HG03045 (cell line): Measurements from ENCODE around the gene RASSF3.
"Not testable (repeated sequence)": the region's sequence is repeated elsewhere in the genome, so short reads cannot be mapped to it uniquely, and the experiment has no call there.

Source experiments
- ATAC-seq: cut with Tn5 transposase; IDR thresholded peaks from one replicate; pipeline ENCODE4 v1.9.1; 2021; ENCODE audit warnings: mild to moderate bottlenecking, moderate library complexity; ENCODE audit not compliant: unreplicated experiment

The RASSF3 gene

DNA sequence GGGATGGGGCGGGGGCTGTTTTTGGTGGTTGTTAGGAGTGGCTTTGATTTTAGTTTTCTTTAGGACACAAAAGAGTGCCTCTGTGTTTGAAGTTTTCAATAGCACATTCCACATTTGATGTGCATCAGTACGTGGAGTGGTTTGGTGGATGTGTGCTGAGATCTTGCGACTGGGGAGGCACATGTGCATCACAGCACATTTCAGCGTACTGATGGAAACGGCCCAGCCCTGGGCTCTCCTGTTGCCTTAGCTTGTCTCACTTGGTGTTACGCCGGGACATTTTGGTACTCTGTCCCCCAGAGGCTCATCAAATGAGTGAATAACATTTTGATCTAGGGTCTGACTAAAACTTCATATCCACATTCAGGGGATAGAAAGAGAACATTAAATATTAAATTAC lies 78.4 kb downstream of the RASSF3 start:
- ATAC-seq: no peak

DNA sequence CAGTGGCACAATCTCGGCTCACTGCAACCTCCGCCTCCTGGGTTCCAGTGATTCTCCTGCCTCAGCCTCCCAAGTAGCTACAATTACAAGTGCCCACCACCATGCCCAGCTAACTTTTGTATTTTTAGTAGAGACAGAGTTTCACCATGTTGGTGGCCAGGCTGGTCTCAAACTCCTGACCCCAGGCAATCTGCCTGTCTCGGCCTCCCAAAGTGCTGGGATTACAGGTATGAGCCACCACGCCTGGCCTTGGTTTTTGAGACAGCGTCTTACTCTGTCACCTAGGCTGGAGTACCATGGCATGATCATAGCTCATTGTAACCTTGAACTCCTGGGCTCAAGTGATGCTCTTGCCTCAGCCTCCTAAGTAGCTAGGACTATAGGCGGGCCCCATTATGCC lies 79.9 kb downstream of the RASSF3 start:
- ATAC-seq: not testable (repeated sequence)

DNA sequence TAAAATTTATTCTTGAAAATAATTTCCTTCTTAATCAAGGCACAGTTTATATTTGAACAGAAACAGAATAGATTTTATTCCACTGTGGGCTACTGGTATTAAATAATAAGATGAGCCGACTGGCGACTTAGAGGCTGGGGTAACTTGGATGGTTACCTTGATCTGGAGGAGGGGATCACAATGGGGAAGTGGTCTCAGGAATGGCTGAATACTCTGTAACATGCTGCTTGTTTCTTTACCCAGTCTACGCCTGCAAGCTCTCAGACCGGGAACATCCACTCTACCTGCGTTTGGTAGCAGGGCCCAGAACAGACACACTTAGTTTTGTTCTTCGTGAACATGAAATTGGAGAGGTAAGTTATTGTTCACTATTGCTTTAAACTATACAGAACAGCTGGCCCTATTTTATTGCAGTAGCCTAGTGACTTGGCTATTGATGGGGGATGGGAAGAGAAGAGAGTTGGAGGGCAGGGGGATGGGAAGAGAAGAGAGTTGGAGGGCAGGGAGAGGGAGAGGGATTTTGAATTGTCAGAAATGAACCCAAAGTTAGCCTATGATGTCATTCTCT lies 81.0 kb downstream of the RASSF3 start:
- ATAC-seq: no peak

DNA sequence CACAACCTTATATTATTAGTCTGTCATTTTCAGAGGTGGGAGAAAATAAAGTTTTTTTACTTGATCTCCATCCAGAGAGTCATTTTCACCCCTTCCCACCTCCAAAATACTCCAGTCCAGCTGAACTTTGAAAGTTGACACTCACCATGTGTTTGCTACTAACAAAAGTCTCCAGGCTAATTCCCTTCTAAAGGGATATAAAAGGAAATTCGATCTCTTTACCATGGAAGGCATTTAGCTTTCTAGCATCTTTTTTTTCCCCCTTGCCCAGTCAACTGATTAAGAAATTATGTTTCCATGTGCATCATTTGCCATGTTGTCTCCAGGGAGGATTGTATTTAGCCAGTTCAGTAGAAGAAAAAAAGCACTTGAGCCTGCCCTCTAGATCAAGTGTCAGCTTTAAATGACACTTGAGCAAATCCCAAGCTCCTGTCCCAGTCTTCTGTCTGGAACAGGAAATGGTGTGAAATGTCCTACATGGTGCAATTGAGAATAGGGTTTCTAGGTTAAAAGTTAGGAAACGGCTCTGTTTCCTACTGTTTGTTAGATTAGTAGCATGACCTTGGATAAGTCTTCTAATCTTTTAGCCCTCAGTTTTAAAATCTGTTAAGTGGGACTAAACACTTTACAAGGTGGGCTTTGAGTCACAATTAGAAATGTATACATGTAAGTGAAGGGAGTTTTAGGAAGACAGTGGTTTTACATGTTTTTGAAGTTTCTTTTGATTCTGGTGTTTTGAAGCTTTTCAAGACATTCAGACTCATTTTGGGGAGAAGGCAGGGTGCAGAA lies 81.7 kb downstream of the RASSF3 start:
- no peak for ATAC-seq

DNA sequence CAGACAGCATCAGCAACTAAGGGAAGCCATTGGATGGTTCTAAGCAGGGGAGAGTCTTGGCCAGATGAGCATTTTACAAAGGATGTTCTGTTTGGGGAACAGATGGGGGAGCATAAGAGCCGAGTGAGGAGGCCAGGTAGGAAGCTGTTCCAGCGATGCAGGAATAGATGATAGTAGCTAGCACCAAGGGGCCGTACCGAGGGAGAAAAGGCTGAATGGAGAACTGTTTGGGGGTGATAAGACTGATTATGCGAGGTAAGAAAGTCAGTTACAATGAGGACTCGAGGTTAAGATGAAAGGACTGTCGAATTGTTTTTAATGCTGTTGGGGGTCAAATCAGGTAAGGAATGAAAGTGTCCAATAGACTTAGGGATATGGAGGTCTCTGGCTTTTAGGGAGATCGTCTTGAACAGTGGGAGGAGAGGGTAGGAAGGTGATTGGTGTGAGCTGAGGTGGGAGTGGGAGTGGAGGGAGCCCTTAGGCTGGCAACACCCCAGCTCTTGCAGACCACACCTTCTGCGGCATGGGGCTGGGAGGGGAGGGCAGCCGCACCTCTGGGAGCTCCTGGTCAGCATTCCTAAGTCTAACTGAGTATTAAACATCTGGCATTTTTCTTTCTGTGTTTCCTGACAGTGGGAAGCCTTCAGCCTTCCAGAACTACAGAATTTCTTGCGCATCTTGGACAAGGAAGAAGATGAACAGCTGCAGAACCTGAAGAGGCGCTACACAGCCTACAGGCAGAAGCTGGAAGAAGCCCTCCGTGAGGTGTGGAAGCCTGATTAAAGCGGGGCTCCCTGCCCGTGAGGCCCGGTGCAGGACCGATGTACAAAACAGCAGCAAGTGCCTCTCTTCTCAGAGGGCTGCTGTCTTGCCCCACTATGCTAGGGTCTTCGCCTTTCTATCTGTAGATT lies 84.1 kb downstream of the RASSF3 start:
- ATAC-seq: no peak

DNA sequence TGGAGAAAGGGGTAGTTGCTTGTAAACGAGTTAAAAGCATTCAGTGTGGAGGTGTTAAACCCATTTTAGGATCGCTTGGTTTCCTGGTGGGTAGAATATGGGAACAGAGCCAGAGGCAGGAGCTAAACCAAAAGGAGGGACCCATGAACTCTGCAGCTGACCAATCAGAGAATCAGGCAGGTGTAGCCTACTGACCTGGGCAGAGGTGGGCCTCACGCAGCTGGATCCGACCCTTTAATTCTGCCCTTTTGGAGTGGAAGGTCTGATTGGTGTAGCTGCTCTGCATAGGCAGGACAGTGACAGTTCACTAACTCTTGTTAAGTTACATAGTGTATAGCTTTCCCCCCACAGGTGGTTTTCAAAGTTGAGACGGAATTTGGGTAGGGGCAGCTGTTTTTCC lies 85.3 kb downstream of the RASSF3 start:
- no peak for ATAC-seq

DNA sequence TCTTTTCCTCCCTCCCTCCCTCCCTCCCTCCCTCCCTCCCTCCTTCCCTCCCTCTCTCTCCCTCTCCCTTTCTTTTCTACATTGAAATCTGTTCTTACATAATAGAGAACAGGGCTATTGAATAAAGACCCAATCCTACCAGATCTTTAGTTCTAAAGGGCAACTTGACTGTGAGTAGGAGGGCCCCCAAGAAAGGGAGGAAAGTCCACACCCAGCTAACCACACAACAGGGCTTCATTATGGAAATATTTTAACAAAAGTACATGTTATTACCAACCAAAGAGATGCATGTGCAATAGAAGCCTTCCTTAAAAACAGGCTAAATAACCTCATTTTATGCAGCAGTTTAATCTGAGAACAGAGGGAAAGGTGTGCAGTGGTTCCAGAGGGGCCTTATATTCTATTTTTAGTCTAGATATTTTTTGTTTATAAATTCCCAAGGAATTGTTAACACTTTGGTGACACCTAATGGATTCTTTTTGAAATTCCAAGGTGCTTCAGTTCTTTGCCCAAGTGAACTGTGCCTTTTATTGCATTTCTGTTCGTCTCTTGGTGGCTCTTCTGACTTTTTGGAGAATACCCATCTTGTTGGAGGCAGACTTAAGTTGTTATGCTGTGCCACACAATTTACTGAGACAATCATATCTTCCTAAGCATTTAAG lies 85.9 kb downstream of the RASSF3 start:
- no peak for ATAC-seq

DNA sequence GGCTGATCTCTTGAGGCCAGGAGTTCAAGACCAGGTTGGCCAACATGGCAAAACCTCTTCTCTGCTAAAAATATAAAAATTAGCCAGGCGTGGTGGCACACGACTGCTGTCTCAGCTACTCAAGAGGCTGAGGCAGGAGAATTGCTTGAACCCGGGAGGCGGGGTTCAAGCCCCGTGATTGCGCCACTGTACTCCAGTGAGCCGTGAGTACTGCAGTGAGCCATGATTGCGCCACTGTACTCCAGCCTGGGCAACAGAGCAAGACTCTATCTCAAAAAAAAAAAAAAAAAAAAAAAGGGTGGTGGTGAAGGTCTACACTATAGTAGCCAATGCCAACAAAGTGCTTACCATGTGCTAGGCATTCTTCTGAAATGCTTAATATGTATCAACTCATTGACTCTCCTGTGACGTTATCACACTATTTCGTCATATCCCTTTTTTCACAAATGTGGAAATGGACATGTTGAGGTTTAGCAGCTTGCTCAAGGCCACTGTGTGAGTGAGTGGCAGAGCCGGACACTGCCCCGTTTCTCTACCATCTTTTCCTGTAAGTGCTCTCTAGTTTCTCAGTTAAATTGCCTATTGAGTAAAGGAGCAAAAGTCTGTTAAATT lies 89.3 kb downstream of the RASSF3 start:
- no peak for ATAC-seq

DNA sequence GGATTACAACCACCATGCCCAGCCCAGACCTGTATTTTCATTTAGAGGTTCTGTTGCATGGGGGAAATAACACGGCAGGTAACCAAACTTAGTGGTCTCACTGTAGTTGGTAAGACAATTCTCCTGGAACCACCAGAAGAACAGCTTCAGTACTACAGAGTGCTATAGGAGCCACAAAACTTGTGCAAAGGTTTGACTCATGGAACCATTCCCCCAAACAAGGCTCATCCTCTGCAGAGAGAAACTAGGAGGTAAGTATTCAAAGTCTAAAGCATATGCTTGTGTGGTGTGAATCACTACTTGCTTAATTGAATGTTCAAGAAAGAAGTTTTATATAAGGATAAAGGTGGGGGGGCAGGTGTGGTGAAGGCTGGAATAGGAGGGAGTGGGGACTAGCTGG lies 90.2 kb downstream of the RASSF3 start:
- no peak for ATAC-seq

DNA sequence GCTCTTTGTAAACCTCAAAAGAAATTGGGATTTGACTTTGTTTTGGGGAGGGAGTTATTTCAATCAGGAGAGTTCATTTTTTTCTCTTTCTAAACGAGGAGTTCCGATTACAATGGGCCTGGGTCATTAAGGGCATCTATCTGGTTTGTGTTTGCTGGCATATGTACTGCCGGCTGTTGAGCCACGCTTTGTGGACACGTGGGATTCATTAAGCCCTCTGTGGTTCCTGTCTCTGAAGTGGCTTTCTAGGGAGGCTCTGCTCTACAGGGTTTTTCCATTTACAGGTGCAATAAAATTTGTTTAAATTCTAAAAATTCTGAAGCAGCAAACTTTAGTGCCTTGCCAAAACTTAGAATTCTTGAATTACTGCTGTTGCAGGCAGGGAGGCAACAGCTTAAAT lies 91.0 kb downstream of the RASSF3 start:
- ATAC-seq: no peak

DNA sequence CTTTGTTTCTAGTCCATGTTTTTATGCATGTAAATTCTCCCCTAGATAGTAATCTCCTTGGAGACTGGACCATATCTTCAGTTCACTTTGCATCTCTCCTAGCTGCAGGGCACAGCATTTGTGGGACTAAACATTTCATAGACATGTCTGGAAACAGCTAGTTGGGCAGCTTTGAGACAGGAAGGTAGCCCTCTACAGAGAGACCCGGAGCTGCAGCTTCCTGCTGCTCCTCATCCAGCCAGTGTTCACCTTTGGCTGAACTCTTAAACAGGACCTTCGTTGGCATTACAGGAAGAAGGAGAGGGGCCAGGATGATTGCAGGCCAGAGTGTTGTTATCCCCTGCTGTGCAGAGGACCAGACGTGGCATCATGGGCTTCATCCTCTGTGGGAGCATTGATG lies 96.0 kb downstream of the RASSF3 start:
- ATAC-seq: no peak

DNA sequence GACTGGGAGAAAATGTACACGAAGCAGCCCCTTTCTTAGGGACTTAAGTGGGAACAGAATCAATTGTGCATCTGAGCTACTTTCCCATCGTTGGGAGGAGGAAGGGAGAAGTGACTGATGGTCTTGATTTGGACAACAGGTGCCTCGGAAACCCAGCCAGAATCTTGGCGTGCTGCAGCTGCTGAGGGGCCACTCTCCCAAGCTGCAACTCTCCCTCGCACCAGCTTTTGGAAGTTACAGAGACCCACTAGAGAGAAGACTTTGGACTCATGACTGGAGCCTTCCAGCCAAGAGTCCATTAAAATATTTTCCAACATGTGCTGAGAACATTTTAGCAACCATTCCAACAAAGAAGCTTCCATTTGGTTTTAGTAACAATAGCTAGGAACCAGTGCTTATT lies 96.6 kb downstream of the RASSF3 start:
- no peak for ATAC-seq

DNA sequence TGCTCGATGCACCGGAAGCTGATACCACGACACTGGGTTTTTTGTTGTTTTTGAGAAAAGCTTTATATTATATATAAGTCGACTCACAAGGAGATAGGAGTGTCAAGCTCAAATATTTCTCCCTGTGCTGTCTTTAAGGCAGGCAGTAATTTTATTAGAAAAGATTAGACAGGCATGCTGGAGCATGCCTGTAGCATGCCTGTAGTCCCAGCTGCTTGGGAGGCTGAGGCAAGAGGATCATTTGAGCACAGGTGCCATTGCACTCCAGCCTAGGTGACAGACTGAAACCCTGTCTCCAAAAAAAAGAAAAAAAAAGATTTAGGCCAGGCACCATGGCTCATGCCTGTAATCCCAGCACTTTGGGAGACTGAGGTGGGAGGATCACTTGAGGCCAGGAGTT lies 97.1 kb downstream of the RASSF3 start:
- ATAC-seq: no peak

DNA sequence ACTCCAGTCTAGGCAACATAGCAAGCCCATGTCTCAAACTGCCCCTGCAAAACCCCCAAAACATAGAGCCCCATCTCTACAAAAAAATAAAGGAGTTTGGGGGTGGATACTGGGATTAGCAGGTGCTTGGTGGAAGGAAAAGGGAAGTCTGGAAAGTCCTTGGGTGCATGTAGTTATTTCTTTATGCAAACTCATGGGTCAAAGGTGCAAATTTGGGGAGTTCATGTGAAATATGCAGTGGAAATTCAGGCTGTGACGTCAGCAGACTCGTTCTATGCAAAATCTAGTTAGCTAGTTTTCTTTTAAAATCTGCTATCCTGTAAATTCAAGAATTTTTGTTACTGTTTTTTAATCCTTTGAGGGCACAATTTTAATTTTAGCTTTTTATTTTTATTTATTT lies 97.6 kb downstream of the RASSF3 start:
- ATAC-seq: no peak

DNA sequence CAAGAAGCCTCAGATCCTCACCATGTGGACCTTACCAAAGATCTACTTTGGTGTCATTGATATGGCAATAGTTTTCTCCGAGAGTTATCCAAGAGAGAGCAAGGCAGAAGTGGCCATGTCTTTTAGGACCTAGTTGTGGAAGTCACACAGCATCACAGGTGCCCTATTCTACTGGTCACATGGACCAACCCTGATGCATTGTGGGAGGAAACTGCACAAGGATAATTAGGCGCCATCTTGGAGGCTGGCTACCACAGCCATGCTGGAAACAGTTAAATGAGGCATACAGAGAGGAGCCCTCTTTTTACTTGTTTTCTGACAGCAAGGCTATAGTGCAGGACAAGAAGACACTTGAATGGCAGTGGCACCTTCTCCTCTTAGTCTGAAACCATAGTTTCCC lies 99.1 kb downstream of the RASSF3 start:
- ATAC-seq: no peak

DNA sequence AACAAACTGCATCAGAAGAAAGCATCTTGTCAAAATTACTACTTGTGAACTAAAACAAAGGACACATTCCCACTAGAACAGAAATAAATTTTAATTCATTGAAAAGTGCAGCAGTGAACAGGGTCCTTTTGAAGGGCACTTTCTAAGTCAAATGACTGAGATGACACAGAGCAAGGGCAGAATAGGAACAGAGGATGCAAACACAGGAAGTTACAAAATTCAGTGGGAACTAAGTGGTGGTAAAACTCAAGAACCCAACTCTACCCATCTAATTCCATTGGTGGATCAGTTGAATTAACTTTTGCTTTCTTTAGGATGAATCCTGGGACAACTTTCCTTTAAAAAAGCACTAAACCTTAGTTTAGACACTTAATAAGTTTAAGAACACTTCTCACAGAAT lies 103.1 kb downstream of the RASSF3 start:
- no peak for ATAC-seq

DNA sequence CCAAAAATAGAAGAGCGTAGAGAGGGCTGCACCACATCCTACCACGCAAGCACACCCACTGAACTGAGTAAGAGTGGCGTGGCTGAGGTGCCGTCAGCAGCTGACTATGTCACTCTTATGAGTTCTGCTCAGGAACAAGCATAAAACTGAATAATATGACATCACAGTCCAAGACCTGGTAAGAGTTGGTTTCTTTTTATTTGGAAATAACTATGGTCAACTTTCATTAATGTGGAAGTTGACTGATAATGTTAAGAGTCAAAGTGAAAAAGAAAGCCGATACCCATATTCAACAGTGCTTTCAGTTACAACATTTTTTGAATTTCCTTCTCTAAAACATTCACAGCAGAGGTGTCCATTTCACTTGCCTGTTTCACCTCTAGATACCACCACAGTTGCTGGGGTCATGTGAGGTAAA lies 104.3 kb downstream of the RASSF3 start:
- peak; percentile 58 for ATAC-seq

DNA sequence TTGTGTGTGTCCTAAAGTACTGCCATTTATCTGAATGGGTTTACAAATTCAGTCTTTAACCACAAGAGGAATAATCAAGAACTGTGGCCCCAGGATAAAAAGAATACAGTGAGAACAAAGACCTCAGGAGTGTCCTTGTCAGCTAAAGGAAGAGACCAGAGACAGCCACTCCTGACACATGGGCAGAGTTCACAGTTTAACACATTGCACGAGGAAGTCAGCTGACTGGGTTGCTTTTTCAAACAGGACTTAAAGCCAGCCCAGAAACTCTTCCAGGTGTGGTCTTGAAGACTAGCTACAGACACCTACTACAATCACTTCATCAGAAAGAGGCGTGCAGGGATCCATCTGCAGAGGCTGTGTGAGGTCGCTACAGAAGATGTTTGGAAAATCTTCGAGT lies 106.1 kb downstream of the RASSF3 start:
- no peak for ATAC-seq

DNA sequence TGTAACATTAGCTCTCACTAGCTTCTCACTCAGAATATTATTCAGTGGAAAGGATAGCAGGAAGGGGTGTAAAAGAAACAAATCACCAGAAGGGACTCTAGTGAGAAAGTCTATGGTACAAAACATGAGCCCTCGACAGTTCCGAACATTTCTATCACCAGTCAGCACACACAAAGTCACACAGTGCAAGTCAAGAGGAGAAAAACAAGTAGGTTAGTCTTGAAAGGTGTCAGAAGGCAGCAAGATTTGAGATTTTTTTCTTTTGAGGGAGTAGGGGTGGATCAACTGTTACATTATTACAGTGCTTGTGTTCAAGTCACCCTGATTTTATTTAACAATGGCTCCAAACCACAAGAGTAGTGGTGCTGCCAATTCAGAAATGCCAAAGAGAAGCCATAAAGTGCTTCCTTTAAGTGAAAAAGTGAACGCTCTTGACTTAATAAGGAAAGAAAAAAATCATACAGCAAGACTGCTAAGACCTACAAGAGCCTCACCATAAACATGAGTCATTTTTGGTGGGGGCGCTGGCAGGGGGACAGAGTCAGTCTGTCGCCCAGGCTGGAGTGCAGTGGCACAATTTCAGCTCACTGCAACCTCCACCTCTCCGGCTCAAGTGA lies 106.7 kb downstream of the RASSF3 start:
- no peak for ATAC-seq

DNA sequence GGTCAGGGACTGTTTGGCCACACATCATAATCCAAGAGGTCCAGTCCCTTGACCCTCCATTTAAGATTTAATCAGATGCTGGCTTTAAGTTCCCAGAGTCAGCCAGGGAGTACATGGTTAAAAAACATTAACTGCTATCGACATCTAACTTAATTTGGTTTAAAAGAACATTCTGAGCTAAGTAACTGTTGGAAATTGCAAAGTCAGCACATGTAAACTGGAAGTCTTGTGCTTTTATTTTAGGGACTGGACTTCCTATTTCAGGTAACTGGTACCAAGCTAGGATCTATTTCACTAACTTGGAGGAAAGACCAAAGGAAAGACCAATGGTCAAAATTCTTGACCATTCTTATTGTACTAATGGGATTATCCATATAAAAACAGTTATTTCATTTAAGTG lies 108.4 kb downstream of the RASSF3 start:
- ATAC-seq: no peak
